AG04450 (cell line): ENCODE data around the gene OMP. TPM values are rescaled to one million over a fixed set of nuclear protein-coding genes. Genes with fewer than 3 reads are reported as not detected.

Experiments used
- CTCF ChIA-PET: fragments of 300-600, 350-600 bp; formaldehyde crosslinking; extraction: SDS; loops from one replicate; lab custom pipeline; 2022; ENCODE audit warnings: antibody characterized with exemption, inconsistent platforms; lab: Charles Lee
- POLR2A ChIA-PET: fragments of 350-600 bp; formaldehyde crosslinking; extraction: SDS; loops from one replicate; lab custom pipeline; 2021; ENCODE audit warnings: antibody characterized with exemption, inconsistent platforms; lab: Yijun Ruan, JAX
- DNase-seq: peaks from one replicate; pipeline ENCODE4 v3.0.0-alpha.2; 2011; ENCODE audit warnings: low read depth, low spot score
- H3K27ac ChIP-seq: one replicate; pipeline ENCODE4 v1.5.1; 2012; ENCODE audit warnings: low read depth, low read length, control low read depth
- H3K27me3 ChIP-seq: one replicate; pipeline ENCODE4 v1.6.0; 2012; ENCODE audit warnings: low read length; ENCODE audit not compliant: control insufficient read depth, insufficient read depth
- H3K4me3 ChIP-seq: 2 replicates; pipeline ENCODE4 v1.5.1; 2011; ENCODE audit warnings: mild to moderate bottlenecking, low read depth, low read length, control low read depth
- H3K9me3 ChIP-seq: 2 replicates; pipeline ENCODE4 v1.5.1; 2012; ENCODE audit warnings: low read length; ENCODE audit not compliant: control insufficient read depth, insufficient read depth
- polyA plus RNA-seq: library from polyadenylated mRNA; depleted of rRNA; stranded (reverse); fragments of >200 nt; gene quantifications from 2 replicates; pipeline ENCODE4 v1.2.3, GENCODE V29; 2011
- TF ChIP-seq, protein P1 (sequence below): IDR thresholded peaks from 2 replicates; pipeline ENCODE4 v1.5.1; 2011; ENCODE audit warnings: low read depth, low read length, control low read depth, inconsistent platforms

The OMP gene
- polyA plus RNA-seq, 1 experiment: not detected

DNA sequence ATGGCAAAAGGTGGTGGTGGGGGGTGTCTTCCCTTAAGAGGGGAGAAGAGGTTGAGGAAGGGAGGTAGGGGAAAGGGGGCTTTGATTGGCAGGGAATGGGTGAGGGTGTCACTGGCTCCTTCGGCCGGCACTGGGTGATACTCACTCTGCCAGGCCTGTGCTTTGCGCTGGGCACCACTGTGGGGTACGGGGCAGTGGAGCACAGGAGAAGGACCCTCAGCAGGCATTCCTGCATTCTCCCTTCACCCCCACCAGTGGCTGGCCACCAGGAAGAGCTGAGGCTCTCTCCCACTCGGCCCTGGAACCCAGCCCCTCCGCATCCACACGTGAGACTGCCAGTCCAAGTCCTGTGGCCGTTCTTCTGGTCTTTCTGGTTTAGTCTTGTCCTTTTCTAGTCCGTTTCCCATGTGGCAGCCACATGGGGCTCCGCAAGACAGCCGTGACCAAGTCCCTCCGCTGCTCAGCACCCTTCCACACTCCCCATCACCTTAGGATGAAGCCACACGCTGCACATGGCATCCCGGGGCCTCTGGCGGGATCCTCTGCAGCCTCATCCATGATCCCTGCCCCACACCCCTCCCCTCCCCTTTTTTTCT lies 27.9 kb upstream of the OMP start:
- TF ChIP-seq, protein P1, sequence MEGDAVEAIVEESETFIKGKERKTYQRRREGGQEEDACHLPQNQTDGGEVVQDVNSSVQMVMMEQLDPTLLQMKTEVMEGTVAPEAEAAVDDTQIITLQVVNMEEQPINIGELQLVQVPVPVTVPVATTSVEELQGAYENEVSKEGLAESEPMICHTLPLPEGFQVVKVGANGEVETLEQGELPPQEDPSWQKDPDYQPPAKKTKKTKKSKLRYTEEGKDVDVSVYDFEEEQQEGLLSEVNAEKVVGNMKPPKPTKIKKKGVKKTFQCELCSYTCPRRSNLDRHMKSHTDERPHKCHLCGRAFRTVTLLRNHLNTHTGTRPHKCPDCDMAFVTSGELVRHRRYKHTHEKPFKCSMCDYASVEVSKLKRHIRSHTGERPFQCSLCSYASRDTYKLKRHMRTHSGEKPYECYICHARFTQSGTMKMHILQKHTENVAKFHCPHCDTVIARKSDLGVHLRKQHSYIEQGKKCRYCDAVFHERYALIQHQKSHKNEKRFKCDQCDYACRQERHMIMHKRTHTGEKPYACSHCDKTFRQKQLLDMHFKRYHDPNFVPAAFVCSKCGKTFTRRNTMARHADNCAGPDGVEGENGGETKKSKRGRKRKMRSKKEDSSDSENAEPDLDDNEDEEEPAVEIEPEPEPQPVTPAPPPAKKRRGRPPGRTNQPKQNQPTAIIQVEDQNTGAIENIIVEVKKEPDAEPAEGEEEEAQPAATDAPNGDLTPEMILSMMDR: no peak
- POLR2A ChIA-PET: no interaction called here
- CTCF ChIA-PET: interaction anchor here (2.0 to 2.5 kb wide), 2 partner anchors 16 to 27 kb away, joined by 13 to 16 read pairs; no protein-coding TSS in a partner anchor
- no peaks in the 10 kb centered on the region for H3K27me3 ChIP-seq
- no peak overlapping the region for H3K4me3 ChIP-seq
- H3K9me3 ChIP-seq: no peaks in the 10 kb centered on the region
- H3K27ac ChIP-seq: peak overlapping the region; percentile 39
- no peak for DNase-seq

DNA sequence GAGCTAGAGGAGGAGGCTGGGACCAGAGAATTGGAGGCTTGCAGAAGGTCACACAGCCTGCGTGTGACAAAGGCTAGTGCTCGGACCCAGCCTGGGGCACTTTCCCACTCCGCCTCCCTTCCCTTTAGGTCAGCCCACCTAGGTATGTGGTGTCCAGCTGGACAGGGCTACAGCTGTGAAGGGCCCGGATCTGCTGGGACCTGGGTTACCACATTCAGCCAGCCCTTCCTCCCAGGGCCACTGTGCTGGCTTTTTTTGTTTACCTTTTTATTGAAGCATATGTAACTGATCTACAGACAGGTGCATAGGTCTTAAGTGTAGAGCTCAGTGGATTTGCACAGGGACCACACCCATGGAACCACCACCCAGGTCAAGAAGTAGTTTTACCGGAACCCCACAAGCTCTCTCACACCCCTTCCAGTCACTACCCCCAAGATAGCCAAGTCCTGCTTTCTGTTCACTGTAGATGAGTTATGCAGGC lies 27.2 kb upstream of the OMP start:
- DNase-seq: no peak
- Histone ChIP-seq H3K4me3 (no peak overlapping the region), H3K9me3 (no peaks in the 10 kb centered on the region), H3K27me3 (no peaks in the 10 kb centered on the region), H3K27ac (no peak overlapping the region)
- POLR2A ChIA-PET: no interaction called here
- CTCF ChIA-PET: no interaction called here
- TF ChIP-seq, protein P1: no peak

DNA sequence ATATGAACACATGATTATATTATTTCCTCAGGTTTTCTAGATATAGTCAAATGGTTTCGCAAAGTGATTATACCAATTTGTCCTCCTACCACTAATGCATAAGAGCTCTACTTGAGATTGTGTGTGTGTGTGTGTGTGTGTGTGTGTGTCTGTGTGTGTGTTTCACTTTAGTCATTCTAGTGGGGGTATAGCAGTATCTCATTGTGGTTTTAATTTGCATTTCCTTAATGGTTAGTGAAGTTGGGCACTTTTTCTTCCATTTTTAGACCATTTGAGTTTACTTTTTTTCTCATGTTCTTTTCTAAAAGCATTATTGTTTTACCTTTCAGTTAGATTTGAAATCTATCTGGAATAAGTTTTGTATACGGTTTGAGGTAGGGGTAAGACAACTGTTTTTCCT lies 23.0 kb upstream of the OMP start:
- CTCF ChIA-PET: interaction anchor here (0.5 to 5.0 kb wide), 4 partner anchors 12 to 280 kb away, joined by 3 to 53 read pairs (median 3); no protein-coding TSS in a partner anchor
- TF ChIP-seq, protein P1: no peak

DNA sequence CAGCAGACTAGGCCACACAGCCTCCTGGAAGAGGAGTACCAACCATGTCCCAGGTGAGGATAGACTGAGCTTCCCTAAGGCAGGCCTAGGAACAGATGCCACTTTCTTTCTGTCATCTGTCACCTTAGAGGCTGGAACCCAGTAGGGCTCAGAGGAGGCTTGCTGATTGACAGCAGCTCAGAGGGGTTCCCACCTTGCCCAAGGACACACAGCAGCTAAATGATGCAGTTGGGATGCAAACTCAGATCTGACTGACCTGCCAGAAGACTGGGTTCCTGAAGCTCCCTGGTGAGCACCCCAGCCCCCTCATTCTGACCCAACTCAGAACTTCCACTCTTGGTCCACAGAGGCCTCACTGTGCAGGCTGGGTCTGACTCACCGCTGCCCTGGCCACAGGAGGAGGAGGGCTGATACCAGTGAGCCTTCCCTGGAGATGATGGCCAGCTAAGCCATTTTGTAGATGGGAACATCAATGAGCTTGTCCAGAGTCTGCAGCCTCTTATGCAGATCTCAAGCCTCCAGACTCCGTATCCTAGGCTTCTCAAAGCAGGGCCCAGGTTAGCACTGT lies 21.9 kb upstream of the OMP start:
- ChIA-PET POLR2A (interaction anchor here (2.3 kb wide), 1 partner anchor 14 kb away, joined by 6 read pairs; the partner anchor contains the start of gene CAPN5), CTCF (interaction anchor here (1.0 to 5.0 kb wide), 2 partner anchors 11 to 33 kb away, joined by 3 to 53 read pairs; no protein-coding TSS in a partner anchor)
- TF ChIP-seq, protein P1: no peak
- no peak overlapping the region for H3K27ac ChIP-seq
- H3K9me3 ChIP-seq: no peaks in the 10 kb centered on the region
- no peaks in the 10 kb centered on the region for H3K27me3 ChIP-seq
- no peak overlapping the region for H3K4me3 ChIP-seq
- DNase-seq: no peak

More for the DNA sequence above, 23.0 kb upstream of the OMP start:
- no peak overlapping the region for H3K4me3 ChIP-seq
- no peak overlapping the region for H3K27ac ChIP-seq
- H3K9me3 ChIP-seq: no peaks in the 10 kb centered on the region
- no peaks in the 10 kb centered on the region for H3K27me3 ChIP-seq
- no peak for DNase-seq
- POLR2A ChIA-PET: interaction anchor here (2.3 kb wide), 1 partner anchor 13 kb away, joined by 6 read pairs; the partner anchor contains the start of gene CAPN5

DNA sequence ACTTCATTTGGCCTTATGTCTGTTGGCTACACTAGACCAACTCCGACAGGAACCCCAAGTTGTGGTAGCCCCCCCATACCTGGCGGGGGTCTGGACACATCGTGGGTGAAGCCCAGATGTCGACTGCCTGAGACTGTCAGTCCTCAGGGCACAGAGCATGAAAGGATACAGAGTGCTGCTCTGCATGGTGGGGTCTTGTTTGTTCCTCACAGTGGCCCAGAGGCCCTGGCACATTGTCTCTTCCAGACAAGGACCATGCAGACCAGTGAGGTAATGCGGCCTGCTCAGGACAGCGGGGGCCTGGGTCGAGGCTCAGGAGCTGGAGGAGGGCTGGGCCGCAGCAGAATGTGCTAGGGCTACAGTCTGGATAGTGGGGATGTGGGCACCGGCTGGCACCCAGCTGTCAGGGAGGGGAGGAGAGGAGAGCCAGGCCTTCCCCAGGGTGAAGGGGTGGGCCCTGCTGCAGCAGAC lies 21.2 kb upstream of the OMP start:
- TF ChIP-seq, protein P1: no peak
- no peak for DNase-seq
- Histone ChIP-seq H3K4me3 (no peak overlapping the region), H3K9me3 (no peaks in the 10 kb centered on the region), H3K27me3 (no peaks in the 10 kb centered on the region), H3K27ac (no peak overlapping the region)
- CTCF ChIA-PET: interaction anchor here (1.1 to 5.0 kb wide), 2 partner anchors 10 to 45 kb away, joined by 3 to 53 read pairs; no protein-coding TSS in a partner anchor
- POLR2A ChIA-PET: interaction anchor here (2.3 kb wide), 1 partner anchor 15 kb away, joined by 6 read pairs; the partner anchor contains the start of gene CAPN5
